Retinal pigment epithelial cell (primary cell): Measurements from ENCODE around the gene OSBPL6.
"Not testable (repeated sequence)": the region's sequence is repeated elsewhere in the genome, so short reads cannot be mapped to it uniquely, and the experiment has no call there.

Experiments
- DNase-seq: peaks from one replicate; pipeline ENCODE4 v3.0.0-alpha.2; 2010; ENCODE audit warnings: low read depth
- H3K4me3 ChIP-seq: 2 replicates; pipeline ENCODE4 v1.5.1; 2011; ENCODE audit warnings: mild to moderate bottlenecking, low read length, control low read depth, moderate library complexity
- CTCF ChIP-seq: conservative IDR thresholded peaks from 2 replicates; pipeline ENCODE4 v1.5.1; 2011; ENCODE audit warnings: low read depth, low read length, control low read depth, inconsistent platforms

Gene OSBPL6

DNA sequence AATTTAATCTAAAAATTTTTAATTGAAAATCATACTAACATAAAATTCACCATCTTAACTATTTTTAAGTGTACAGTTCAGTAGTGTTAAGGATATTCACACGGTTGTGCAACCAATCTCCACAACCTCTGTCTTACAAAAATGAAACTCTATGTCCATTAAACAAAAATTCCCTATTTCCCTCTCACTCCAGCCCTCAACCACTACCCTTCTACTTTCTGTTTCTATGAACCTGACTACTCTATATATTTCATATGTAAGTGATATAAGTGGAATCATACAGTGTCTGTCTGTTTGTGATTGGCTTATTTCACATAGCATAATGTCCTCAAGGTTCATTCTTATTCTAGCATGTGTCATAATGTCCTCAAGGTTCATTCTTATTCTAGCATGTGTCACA, 34.3 kb upstream of the OSBPL6 start:
- no peak overlapping the region for H3K4me3 ChIP-seq
- no peak for DNase-seq
- TF ChIP-seq CTCF: no peak

DNA sequence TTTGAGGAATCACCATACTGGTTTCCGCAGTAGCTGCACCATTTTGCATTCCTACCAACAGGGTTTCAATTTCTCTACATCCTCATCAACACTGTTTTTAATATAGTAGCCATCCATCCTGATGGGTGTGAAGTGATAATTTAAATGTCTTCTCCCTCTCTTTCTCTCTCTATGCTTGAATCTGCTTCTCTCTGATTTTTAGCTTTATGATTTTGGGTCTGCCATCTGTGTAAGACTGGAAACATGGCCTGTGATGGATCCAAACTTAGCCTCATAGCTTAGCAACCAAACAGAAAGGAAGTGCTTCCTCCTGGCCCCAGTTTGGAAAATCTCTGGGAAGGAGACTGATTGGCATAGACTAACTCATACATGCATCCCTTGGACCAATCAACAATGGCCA, 33.7 kb upstream of the OSBPL6 start:
- TF ChIP-seq CTCF: no peak
- no peak for DNase-seq
- H3K4me3 ChIP-seq: no peak overlapping the region

GRCh38 chr2:178163395-178163794, 30.9 kb upstream of the OSBPL6 start:
- DNase-seq: no peak
- H3K4me3 ChIP-seq: no peak overlapping the region
- TF ChIP-seq CTCF: no peak

DNA sequence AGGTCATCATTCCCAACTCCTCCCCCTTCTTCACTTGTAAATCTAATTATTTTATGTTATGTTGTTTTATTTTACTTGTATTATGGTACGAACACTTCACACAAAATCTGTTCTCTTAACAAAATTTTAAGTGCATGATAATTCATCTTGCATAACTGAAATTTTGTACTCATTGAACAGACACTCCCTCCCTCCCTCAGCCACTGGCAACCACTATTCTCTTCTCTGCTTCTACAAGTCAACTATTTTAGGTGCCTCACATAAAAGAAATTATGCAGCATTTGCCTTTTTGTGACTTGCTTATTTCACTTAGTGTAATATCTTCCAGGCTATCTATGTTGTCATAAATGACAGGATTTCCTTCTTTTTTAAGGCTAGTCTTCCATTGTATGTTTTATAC, 30.4 kb upstream of the OSBPL6 start:
- no peak for DNase-seq
- H3K4me3 ChIP-seq: no peak overlapping the region
- no peak for TF ChIP-seq CTCF

DNA sequence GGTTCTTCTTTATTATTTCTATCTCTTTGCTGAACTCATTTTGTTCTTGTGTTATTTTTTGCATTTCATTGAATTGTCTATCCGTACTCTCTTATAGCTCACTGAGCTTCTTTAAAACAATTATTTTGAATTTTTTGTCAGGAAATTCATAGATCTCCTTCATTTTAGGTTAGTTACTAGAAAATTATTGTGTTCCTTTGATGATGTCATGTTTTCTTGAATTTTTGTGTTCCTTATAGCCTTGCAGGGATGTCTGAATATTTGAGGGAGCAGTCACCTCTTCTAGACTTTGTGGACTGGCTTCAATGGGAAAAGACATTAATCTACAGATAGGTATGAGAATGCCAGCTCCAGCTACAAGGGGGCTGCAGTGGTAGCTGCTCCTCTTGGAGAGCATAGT, 20.7 kb upstream of the OSBPL6 start:
- DNase-seq: no peak
- no peak for TF ChIP-seq CTCF
- H3K4me3 ChIP-seq: no peak overlapping the region

GRCh38 chr2:178177066-178177679, 17.1 kb upstream of the OSBPL6 start:
- TF ChIP-seq CTCF: no peak
- no peak for DNase-seq

DNA sequence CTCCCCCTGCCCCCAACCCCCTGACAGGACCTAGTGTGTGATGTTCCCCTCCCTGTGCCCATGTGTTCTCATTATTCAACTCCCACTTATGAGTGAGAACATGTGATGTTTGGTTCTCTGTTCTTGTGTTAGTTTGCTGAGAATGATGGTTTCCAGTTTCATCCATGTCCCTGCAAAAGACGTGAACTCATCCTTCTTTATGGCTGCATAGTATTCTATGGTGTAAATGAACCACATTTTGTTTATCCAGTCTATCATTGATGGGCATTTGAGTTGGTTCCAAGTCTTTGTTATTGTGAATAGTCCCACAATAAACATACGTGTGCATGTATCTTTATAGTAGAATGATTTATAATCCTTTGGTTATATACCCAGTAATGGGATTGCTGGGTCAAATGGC, 13.7 kb upstream of the OSBPL6 start:
- not testable (repeated sequence) for DNase-seq, H3K4me3 ChIP-seq

More at GRCh38 chr2:178177066-178177679, 17.1 kb upstream of the OSBPL6 start:
- no peak overlapping the region for H3K4me3 ChIP-seq

DNA sequence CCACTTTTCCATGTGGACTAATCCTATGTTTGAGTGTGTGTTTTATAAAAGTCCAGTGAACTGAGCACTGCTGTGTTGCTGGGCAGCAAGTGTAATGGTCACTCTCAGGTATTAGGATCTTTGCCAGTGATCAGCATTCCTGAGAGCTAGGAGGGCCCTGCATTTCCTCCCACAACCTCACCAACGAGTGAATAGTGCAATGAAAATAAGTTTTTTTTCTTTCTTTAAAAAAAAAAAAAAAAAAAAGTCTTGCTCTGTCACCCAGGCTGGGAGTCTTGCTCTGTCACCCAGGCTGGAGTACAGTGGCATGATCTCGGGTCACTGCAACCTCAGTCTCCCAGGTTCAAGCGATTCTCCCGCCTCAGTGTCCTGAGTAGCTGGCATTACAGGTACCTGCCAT, 6.5 kb upstream of the OSBPL6 start:
- no peak for TF ChIP-seq CTCF
- DNase-seq: no peak
- H3K4me3 ChIP-seq: no peak overlapping the region
